ENCODE results near the gene GABBR2. TPM values are rescaled to one million over a fixed set of nuclear protein-coding genes. Genes with fewer than 3 reads are reported as not detected.
A peak's percentile ranks its signal among the peaks of the same experiment; 100 is the strongest.

The GABBR2 gene
- total RNA-seq, 2 donors from 2014 or later: not detected

GRCh38 chr9:98445576-98445975 lies 263.2 kb downstream of the GABBR2 start:
- intact Hi-C loops (cut with DNase I, micrococcal nuclease): no loop called here
- ATAC-seq (no peak), DNase-seq (no peak)

GRCh38 chr9:98444601-98445000 lies 264.1 kb downstream of the GABBR2 start:
- ATAC-seq (no peak), DNase-seq (no peak)
- intact Hi-C loops (cut with DNase I, micrococcal nuclease): no loop called here

- intact Hi-C loops (cut with DNase I, micrococcal nuclease): no loop called here
- no peak for DNase-seq
These were observed 266.2 kb downstream of the GABBR2 start for GRCh38 chr9:98442541-98442940.

GRCh38 chr9:98442114-98442513 lies 266.6 kb downstream of the GABBR2 start:
- ATAC-seq (no peak), DNase-seq (no peak)
- intact Hi-C loops (cut with DNase I, micrococcal nuclease): no loop called here

More at GRCh38 chr9:98442541-98442940, 266.2 kb downstream of the GABBR2 start:
- no peak for ATAC-seq

- ATAC-seq (no peak), DNase-seq (no peak)
- intact Hi-C loops (cut with DNase I, micrococcal nuclease): no loop called here
These were observed 270.1 kb downstream of the GABBR2 start for GRCh38 chr9:98438666-98439065.

- no peak for DNase-seq
- no peak for ATAC-seq
- intact Hi-C loops (cut with DNase I, micrococcal nuclease): no loop called here
These were observed 271.2 kb downstream of the GABBR2 start for GRCh38 chr9:98437458-98438034.

- ATAC-seq (no peak), DNase-seq (no peak)
- intact Hi-C loops (cut with DNase I, micrococcal nuclease): no loop called here
These were observed 275.8 kb downstream of the GABBR2 start for GRCh38 chr9:98432960-98433359.

GRCh38 chr9:98432134-98432533 lies 276.6 kb downstream of the GABBR2 start:
- DNase-seq (no peak), ATAC-seq (no peak)
- intact Hi-C loops (cut with DNase I, micrococcal nuclease): no loop called here

- DNase-seq (peak in 1 of 2 donors; percentile 13), ATAC-seq (no peak)
- intact Hi-C loops (cut with DNase I, micrococcal nuclease): no loop called here
These were observed 278.0 kb downstream of the GABBR2 start for GRCh38 chr9:98430535-98431292.

GRCh38 chr9:98429613-98430012 lies 279.1 kb downstream of the GABBR2 start:
- intact Hi-C loops (cut with DNase I, micrococcal nuclease): no loop called here
- no peak for ATAC-seq
- DNase-seq: no peak

- intact Hi-C loops (cut with DNase I, micrococcal nuclease): no loop called here
- no peak for ATAC-seq
These were observed 280.3 kb downstream of the GABBR2 start for GRCh38 chr9:98428454-98428853.

GRCh38 chr9:98427491-98427890 lies 281.2 kb downstream of the GABBR2 start:
- intact Hi-C loops (cut with DNase I, micrococcal nuclease): no loop called here
- ATAC-seq: no peak
- no peak for DNase-seq

More at GRCh38 chr9:98428454-98428853, 280.3 kb downstream of the GABBR2 start:
- DNase-seq: no peak

GRCh38 chr9:98425079-98425478 lies 283.7 kb downstream of the GABBR2 start:
- intact Hi-C loops (cut with DNase I, micrococcal nuclease): no loop called here
- DNase-seq (no peak), ATAC-seq (no peak)

GRCh38 chr9:98419260-98419603 lies 289.5 kb downstream of the GABBR2 start:
- intact Hi-C loops (cut with DNase I, micrococcal nuclease): loop anchor here in 1 of 2 donors (2.0 kb wide), 1 partner anchor 36 kb away; no protein-coding TSS in a partner anchor
- ATAC-seq (no peak), DNase-seq (no peak)

GRCh38 chr9:98418578-98419259 lies 290.0 kb downstream of the GABBR2 start:
- DNase-seq (no peak), ATAC-seq (no peak)
- intact Hi-C loops (cut with DNase I, micrococcal nuclease): loop anchor here in 1 of 2 donors (2.0 kb wide), 1 partner anchor 36 kb away; no protein-coding TSS in a partner anchor

- intact Hi-C loops (cut with DNase I, micrococcal nuclease): no loop called here
- ATAC-seq (no peak), DNase-seq (no peak)
These were observed 292.2 kb downstream of the GABBR2 start for GRCh38 chr9:98416294-98417248.

GRCh38 chr9:98415782-98416181 lies 293.0 kb downstream of the GABBR2 start:
- DNase-seq: no peak
- intact Hi-C loops (cut with DNase I, micrococcal nuclease): no loop called here

GRCh38 chr9:98413084-98413483 lies 295.7 kb downstream of the GABBR2 start:
- intact Hi-C loops (cut with DNase I, micrococcal nuclease): no loop called here
- ATAC-seq (no peak), DNase-seq (no peak)

More at GRCh38 chr9:98415782-98416181, 293.0 kb downstream of the GABBR2 start:
- ATAC-seq: no peak

All from left colon (tissue), 2 donors.